Activated naive CD4-positive, alpha-beta T cell treated with anti-CD3 and anti-CD28 coated beads for 36 hours (primary cell): ENCODE measurements around the gene TCP10L. TPM values are rescaled to one million over a fixed set of nuclear protein-coding genes. Genes with fewer than 3 reads are reported as not detected.

ENCODE experiments used
- CTCF ChIA-PET: fragments of 350-600 bp; sonication (Branson Sonifier 250); formaldehyde crosslinking; loops from one replicate; lab custom pipeline; 2021; ENCODE audit warnings: antibody characterized with exemption; lab: Charles Lee
- DNase-seq: peaks from one replicate; pipeline ENCODE4 v3.0.0-alpha.2; 2020
- H3K27ac Mint-ChIP-seq: one replicate; pipeline ENCODE4 v1.8.0; 2021; ENCODE audit warnings: mild to moderate bottlenecking, mixed read lengths
- H3K27me3 Mint-ChIP-seq: one replicate; pipeline ENCODE4 v1.8.0; 2021; ENCODE audit warnings: low read depth, mixed read lengths
- H3K36me3 Mint-ChIP-seq: one replicate; pipeline ENCODE4 v1.8.0; 2021; ENCODE audit warnings: low read depth, mixed read lengths
- H3K4me1 Mint-ChIP-seq: one replicate; pipeline ENCODE4 v1.8.0; 2021; ENCODE audit warnings: low read depth, mixed read lengths
- H3K4me3 Mint-ChIP-seq: one replicate; pipeline ENCODE4 v1.8.0; 2021; ENCODE audit warnings: mild to moderate bottlenecking, moderate library complexity, mixed read lengths
- H3K9me3 Mint-ChIP-seq: one replicate; pipeline ENCODE4 v1.8.0; 2021; ENCODE audit warnings: mixed read lengths
- intact Hi-C: fragments of 100-400 bp; cut with micrococcal nuclease; formaldehyde crosslinking; loops from one replicate; pipeline ENCODE4 v1.15.1; 2023
- total RNA-seq, 2 experiments: library from RNA; stranded (reverse); gene quantifications; one replicate each; pipeline ENCODE4 v1.2.3, GENCODE V29; 2021

The TCP10L gene
- total RNA-seq, 2 experiments from 2014 or later = 0.30 to 0.50 TPM

- CTCF ChIA-PET = no interaction called here
- no peak for DNase-seq
- intact Hi-C loops = no loop called here
- H3K27me3 Mint-ChIP-seq = no peaks in the 10 kb centered on the region
- H3K36me3 Mint-ChIP-seq = peaks cover 48% of the 10 kb centered on the region
- no peak overlapping the region for H3K4me3 Mint-ChIP-seq
- H3K27ac Mint-ChIP-seq = no peak overlapping the region
- no peaks in the 10 kb centered on the region for H3K4me1 Mint-ChIP-seq
- H3K9me3 Mint-ChIP-seq = no peaks in the 10 kb centered on the region
Measured at GRCh38 chr21:32603131-32603530, 17.8 kb upstream of the TCP10L start.

GRCh38 chr21:32602099-32602498 is 16.8 kb upstream of the TCP10L start:
- peaks cover 45% of the 10 kb centered on the region for H3K36me3 Mint-ChIP-seq
- CTCF ChIA-PET = interaction anchor here (0.7 to 4.2 kb wide), 7 partner anchors 10 to 210 kb away, joined by 3 to 62 read pairs (median 8); partner anchors contain the start of gene CFAP298
- no peak for DNase-seq
- no peak overlapping the region for H3K4me3 Mint-ChIP-seq
- H3K27me3 Mint-ChIP-seq = no peaks in the 10 kb centered on the region
- H3K27ac Mint-ChIP-seq = no peak overlapping the region
- H3K9me3 Mint-ChIP-seq = no peaks in the 10 kb centered on the region
- intact Hi-C loops = no loop called here
- no peaks in the 10 kb centered on the region for H3K4me1 Mint-ChIP-seq

- intact Hi-C loops = no loop called here
- Mint-ChIP-seq H3K27me3 (no peaks in the 10 kb centered on the region), H3K4me3 (no peak overlapping the region), H3K27ac (no peak overlapping the region), H3K9me3 (no peaks in the 10 kb centered on the region), H3K36me3 (peaks cover 31% of the 10 kb centered on the region), H3K4me1 (no peaks in the 10 kb centered on the region)
- no peak for DNase-seq
- CTCF ChIA-PET = interaction anchor here (0.6 to 4.2 kb wide), 10 partner anchors 9 to 320 kb away, joined by 3 to 62 read pairs (median 3); no protein-coding TSS in a partner anchor
Measured at GRCh38 chr21:32599526-32599925, 14.2 kb upstream of the TCP10L start.

- Mint-ChIP-seq H3K4me3 (no peak overlapping the region), H3K27me3 (no peaks in the 10 kb centered on the region), H3K4me1 (no peaks in the 10 kb centered on the region), H3K9me3 (no peaks in the 10 kb centered on the region), H3K36me3 (peaks cover 26% of the 10 kb centered on the region), H3K27ac (no peak overlapping the region)
- no peak for DNase-seq
- CTCF ChIA-PET = interaction anchor here (0.6 to 4.2 kb wide), 10 partner anchors 9 to 320 kb away, joined by 3 to 62 read pairs (median 4); no protein-coding TSS in a partner anchor
- intact Hi-C loops = no loop called here
Measured at GRCh38 chr21:32599091-32599490, 13.8 kb upstream of the TCP10L start.

GRCh38 chr21:32597205-32597604 is 11.9 kb upstream of the TCP10L start:
- H3K4me3 Mint-ChIP-seq = no peak overlapping the region
- peaks cover 11% of the 10 kb centered on the region for H3K36me3 Mint-ChIP-seq
- CTCF ChIA-PET = interaction anchor here (0.6 kb wide), 1 partner anchor 188 kb away, joined by 4 read pairs; no protein-coding TSS in a partner anchor
- H3K9me3 Mint-ChIP-seq = no peaks in the 10 kb centered on the region
- no peaks in the 10 kb centered on the region for H3K4me1 Mint-ChIP-seq
- no peaks in the 10 kb centered on the region for H3K27me3 Mint-ChIP-seq
- no peak overlapping the region for H3K27ac Mint-ChIP-seq
- DNase-seq = no peak
- intact Hi-C loops = no loop called here

GRCh38 chr21:32595431-32595830 is 10.1 kb upstream of the TCP10L start:
- intact Hi-C loops = no loop called here
- peaks cover 6% of the 10 kb centered on the region for H3K36me3 Mint-ChIP-seq
- H3K4me1 Mint-ChIP-seq = no peaks in the 10 kb centered on the region
- no peaks in the 10 kb centered on the region for H3K27me3 Mint-ChIP-seq
- no peak overlapping the region for H3K27ac Mint-ChIP-seq
- no peaks in the 10 kb centered on the region for H3K9me3 Mint-ChIP-seq
- CTCF ChIA-PET = interaction anchor here (0.9 to 1.5 kb wide), 3 partner anchors 14 to 192 kb away, joined by 3 to 4 read pairs (median 4); no protein-coding TSS in a partner anchor
- DNase-seq = no peak
- no peak overlapping the region for H3K4me3 Mint-ChIP-seq

GRCh38 chr21:32593690-32594089 is 8.4 kb upstream of the TCP10L start:
- Mint-ChIP-seq H3K4me1 (no peaks in the 10 kb centered on the region), H3K9me3 (no peaks in the 10 kb centered on the region), H3K36me3 (peaks cover under 1% of the 10 kb centered on the region), H3K4me3 (no peak overlapping the region), H3K27ac (no peak overlapping the region), H3K27me3 (no peaks in the 10 kb centered on the region)
- CTCF ChIA-PET = no interaction called here
- intact Hi-C loops = no loop called here
- DNase-seq = no peak

GRCh38 chr21:32592929-32593502 is 7.7 kb upstream of the TCP10L start:
- Mint-ChIP-seq H3K4me1 (no peaks in the 10 kb centered on the region), H3K27me3 (no peaks in the 10 kb centered on the region), H3K9me3 (no peaks in the 10 kb centered on the region), H3K36me3 (no peaks in the 10 kb centered on the region), H3K27ac (no peak overlapping the region), H3K4me3 (no peak overlapping the region)
- no peak for DNase-seq
- CTCF ChIA-PET = no interaction called here
- intact Hi-C loops = no loop called here

- no peak overlapping the region for H3K27ac Mint-ChIP-seq
- no peaks in the 10 kb centered on the region for H3K27me3 Mint-ChIP-seq
- no peaks in the 10 kb centered on the region for H3K9me3 Mint-ChIP-seq
- no peak overlapping the region for H3K4me3 Mint-ChIP-seq
- no peaks in the 10 kb centered on the region for H3K4me1 Mint-ChIP-seq
- no peaks in the 10 kb centered on the region for H3K36me3 Mint-ChIP-seq
- CTCF ChIA-PET = interaction anchor here (1.3 to 1.6 kb wide), 2 partner anchors 10 to 21 kb away, joined by 5 read pairs; no protein-coding TSS in a partner anchor
- intact Hi-C loops = no loop called here
- DNase-seq = no peak
Measured at GRCh38 chr21:32590130-32590529, 4.8 kb upstream of the TCP10L start.

- no peak for DNase-seq
- no peaks in the 10 kb centered on the region for H3K4me1 Mint-ChIP-seq
- H3K27ac Mint-ChIP-seq = no peak overlapping the region
- no peaks in the 10 kb centered on the region for H3K9me3 Mint-ChIP-seq
- CTCF ChIA-PET = interaction anchor here (0.6 to 1.4 kb wide), 3 partner anchors 13 to 184 kb away, joined by 3 read pairs; no protein-coding TSS in a partner anchor
- no peaks in the 10 kb centered on the region for H3K27me3 Mint-ChIP-seq
- peaks cover 2% of the 10 kb centered on the region for H3K36me3 Mint-ChIP-seq
- intact Hi-C loops = no loop called here
- H3K4me3 Mint-ChIP-seq = no peak overlapping the region
Measured at GRCh38 chr21:32587651-32588050, 2.3 kb upstream of the TCP10L start.

GRCh38 chr21:32587120-32587519 is 1.8 kb upstream of the TCP10L start:
- H3K4me1 Mint-ChIP-seq = no peaks in the 10 kb centered on the region
- intact Hi-C loops = no loop called here
- CTCF ChIA-PET = interaction anchor here (1.4 kb wide), 1 partner anchor 184 kb away, joined by 3 read pairs; no protein-coding TSS in a partner anchor
- no peak for DNase-seq
- H3K9me3 Mint-ChIP-seq = no peaks in the 10 kb centered on the region
- H3K36me3 Mint-ChIP-seq = peaks cover 2% of the 10 kb centered on the region
- H3K27me3 Mint-ChIP-seq = no peaks in the 10 kb centered on the region
- H3K27ac Mint-ChIP-seq = no peak overlapping the region
- H3K4me3 Mint-ChIP-seq = no peak overlapping the region

GRCh38 chr21:32585970-32586369 is 647 bp upstream of the TCP10L start:
- DNase-seq = no peak
- Mint-ChIP-seq H3K4me3 (no peak overlapping the region), H3K4me1 (no peaks in the 10 kb centered on the region), H3K27ac (no peak overlapping the region), H3K9me3 (no peaks in the 10 kb centered on the region), H3K36me3 (peaks cover 2% of the 10 kb centered on the region), H3K27me3 (no peaks in the 10 kb centered on the region)
- intact Hi-C loops = no loop called here
- CTCF ChIA-PET = no interaction called here

- Mint-ChIP-seq H3K27ac (no peak overlapping the region), H3K4me1 (no peaks in the 10 kb centered on the region), H3K27me3 (no peaks in the 10 kb centered on the region), H3K4me3 (no peak overlapping the region), H3K9me3 (no peaks in the 10 kb centered on the region), H3K36me3 (peaks cover 2% of the 10 kb centered on the region)
- no peak for DNase-seq
- intact Hi-C loops = no loop called here
- CTCF ChIA-PET = no interaction called here
Measured at GRCh38 chr21:32584472-32584871, 851 bp downstream of the TCP10L start.
